MCF 10A (cell line): ENCODE data around the gene FRY. TPM values are rescaled to one million over a fixed set of nuclear protein-coding genes. Genes with fewer than 3 reads are reported as not detected.

Source experiments
- BruUV-seq: library from RNA; stranded (reverse); fragments of 400-500 nt; replicated peaks from 2 replicates; lab custom pipeline; 2021; lab: Mats Ljungman, UMichigan
- CTCF ChIA-PET: fragments of 300-600 bp; sonication (Branson Sonifier 250); formaldehyde crosslinking; extraction: SDS; loops from one replicate; lab custom pipeline; 2021; ENCODE audit warnings: antibody characterized with exemption, inconsistent platforms; lab: Yijun Ruan, JAX
- POLR2A ChIA-PET: fragments of 300-600, 350-650 bp; sonication (Branson Sonifier 250); formaldehyde crosslinking; extraction: SDS; loops from one replicate; lab custom pipeline; 2020; ENCODE audit warnings: antibody characterized with exemption, inconsistent platforms; lab: Yijun Ruan, JAX
- DNase-seq: peaks from one replicate; pipeline ENCODE4 v3.0.0-alpha.2; 2018; ENCODE audit not compliant: unreplicated experiment
- H3K27ac Mint-ChIP-seq: one replicate; pipeline ENCODE4 v1.8.0; 2022; ENCODE audit warnings: mild to moderate bottlenecking, low read depth, mixed read lengths; ENCODE audit not compliant: unreplicated experiment
- H3K27me3 Mint-ChIP-seq: one replicate; pipeline ENCODE4 v1.8.0; 2022; ENCODE audit warnings: mixed read lengths; ENCODE audit not compliant: insufficient read depth, unreplicated experiment
- H3K36me3 Mint-ChIP-seq: one replicate; pipeline ENCODE4 v1.8.0; 2022; ENCODE audit warnings: mild to moderate bottlenecking, moderate library complexity, mixed read lengths; ENCODE audit not compliant: insufficient read depth, unreplicated experiment
- H3K4me1 Mint-ChIP-seq: one replicate; pipeline ENCODE4 v1.8.0; 2022; ENCODE audit warnings: mixed read lengths; ENCODE audit not compliant: insufficient read depth, unreplicated experiment
- H3K4me3 Mint-ChIP-seq: one replicate; pipeline ENCODE4 v1.8.0; 2022; ENCODE audit warnings: mild to moderate bottlenecking, moderate library complexity, mixed read lengths; ENCODE audit not compliant: unreplicated experiment
- H3K9me3 Mint-ChIP-seq: one replicate; pipeline ENCODE4 v1.8.0; 2022; ENCODE audit warnings: mixed read lengths; ENCODE audit not compliant: unreplicated experiment
- CTCF ChIP-seq: fragments of 200-600 bp; IDR thresholded peaks from one replicate; pipeline ENCODE4 v1.8.0; 2022; ENCODE audit warnings: antibody characterized with exemption, mild to moderate bottlenecking; ENCODE audit not compliant: unreplicated experiment
- intact Hi-C: fragments of 100-400 bp; cut with micrococcal nuclease; formaldehyde crosslinking; loops from 2 replicates; pipeline ENCODE4 v1.14.1; 2022
- total RNA-seq: library from RNA; stranded (reverse); gene quantifications from 2 replicates; pipeline ENCODE4 v1.2.3, GENCODE V29; 2022

The FRY gene
- total RNA-seq, 1 experiment from 2014 or later = 8.9 TPM

- Mint-ChIP-seq H3K4me3 (no peak overlapping the region), H3K27me3 (no peaks in the 10 kb centered on the region), H3K27ac (no peak overlapping the region), H3K4me1 (no peaks in the 10 kb centered on the region), H3K9me3 (no peaks in the 10 kb centered on the region), H3K36me3 (no peaks in the 10 kb centered on the region)
- intact Hi-C loops = no loop called here
- POLR2A ChIA-PET = no interaction called here
- DNase-seq = no peak
- no peak for TF ChIP-seq CTCF
- BruUV-seq = no TSS peak
- CTCF ChIA-PET = no interaction called here
Observed at GRCh38 chr13:32114284-32114950, 82.8 kb downstream of the FRY start.

- intact Hi-C loops = no loop called here
- H3K36me3 Mint-ChIP-seq = no peaks in the 10 kb centered on the region
- BruUV-seq = no TSS peak
Observed at GRCh38 chr13:32115066-32115465, 83.5 kb downstream of the FRY start.

GRCh38 chr13:32116210-32116609 lies 84.6 kb downstream of the FRY start:
- no peaks in the 10 kb centered on the region for H3K27me3 Mint-ChIP-seq
- no peaks in the 10 kb centered on the region for H3K9me3 Mint-ChIP-seq
- ChIA-PET CTCF (no interaction called here), POLR2A (no interaction called here)
- no peaks in the 10 kb centered on the region for H3K36me3 Mint-ChIP-seq
- no peaks in the 10 kb centered on the region for H3K4me1 Mint-ChIP-seq
- TF ChIP-seq CTCF = no peak
- intact Hi-C loops = no loop called here
- H3K4me3 Mint-ChIP-seq = no peak overlapping the region
- DNase-seq = no peak
- BruUV-seq = no TSS peak
- no peak overlapping the region for H3K27ac Mint-ChIP-seq

More at GRCh38 chr13:32115066-32115465, 83.5 kb downstream of the FRY start:
- no peak overlapping the region for H3K27ac Mint-ChIP-seq
- DNase-seq = no peak
- H3K9me3 Mint-ChIP-seq = no peaks in the 10 kb centered on the region
- ChIA-PET POLR2A (no interaction called here), CTCF (no interaction called here)
- no peaks in the 10 kb centered on the region for H3K27me3 Mint-ChIP-seq
- TF ChIP-seq CTCF = no peak
- no peak overlapping the region for H3K4me3 Mint-ChIP-seq
- no peaks in the 10 kb centered on the region for H3K4me1 Mint-ChIP-seq

- H3K36me3 Mint-ChIP-seq = no peaks in the 10 kb centered on the region
- POLR2A ChIA-PET = no interaction called here
- intact Hi-C loops = no loop called here
- no peak overlapping the region for H3K4me3 Mint-ChIP-seq
- DNase-seq = no peak
- TF ChIP-seq CTCF = no peak
- H3K4me1 Mint-ChIP-seq = no peaks in the 10 kb centered on the region
- CTCF ChIA-PET = no interaction called here
- H3K27me3 Mint-ChIP-seq = no peaks in the 10 kb centered on the region
- no TSS peak for BruUV-seq
- no peak overlapping the region for H3K27ac Mint-ChIP-seq
- H3K9me3 Mint-ChIP-seq = no peaks in the 10 kb centered on the region
Observed at GRCh38 chr13:32117001-32117400, 85.4 kb downstream of the FRY start.
